ENCODE results near the gene C3orf20. TPM values are rescaled to one million over a fixed set of nuclear protein-coding genes. Genes with fewer than 3 reads are reported as not detected.

The C3orf20 gene
- total and polyA plus RNA-seq, 2 of the 13 experiments (the other 11 are each of a cell fraction or from before 2014, with no cell fraction given): 0.03 to 0.04 TPM

- ATAC-seq (no peak), FAIRE-seq (no peak), DNase-seq (ENCODE audit: low spot score) (no peak)
- H3K27ac ChIP-seq (ENCODE audit: extremely low read length, insufficient read depth, low read length): no peak overlapping the region
- no peak overlapping the region for H2AFZ ChIP-seq (ENCODE audit: low read length)
- H3K9ac ChIP-seq (ENCODE audit: insufficient read depth, low read depth, low read length): no peak overlapping the region
- in situ Hi-C loops (cut with HindIII; ENCODE audit: extremely low pct_ligation_motif_present, low pct_unique_long_range_greater_than_20kb) (no loop called here), intact Hi-C loops (cut with micrococcal nuclease; ENCODE audit: unreplicated experiment) (no loop called here)
- no TSS peak for BruUV-seq (replicated peaks)
- no peaks in the 10 kb centered on the region for H3K36me3 ChIP-seq (replicated peaks in 1 of 2; ENCODE audit: control insufficient read depth in 1 of 2, insufficient read depth in 2 of 2, low read length in 2 of 2)
- POLR2A ChIA-PET: no interaction called here
- no peaks in the 10 kb centered on the region for H3K9me3 ChIP-seq (ENCODE audit: low read length)
- H3K4me1 ChIP-seq (ENCODE audit: insufficient read depth, low read length): no peaks in the 10 kb centered on the region
- 55% methylated on average over 7 of the region's 8 CpGs for WGBS (ENCODE audit: low lambda C conversion rate)
- H3K79me2 ChIP-seq (ENCODE audit: insufficient read depth, low read length): no peaks in the 10 kb centered on the region
- H3K27me3 ChIP-seq (ENCODE audit: control insufficient read depth in 1 of 2, insufficient read depth in 2 of 2, low read length in 2 of 2): peaks cover 2 to 26% of the 10 kb centered on the region in 2 experiments; a peak in 2 of 5 replicates
- CTCF ChIA-PET (ENCODE audit: low intra/inter-chr PET ratio, low total read pairs): no interaction called here
- H3K4me3 ChIP-seq (replicated peaks in 1 of 3; ENCODE audit: insufficient read depth in 1 of 3, low read depth in 2 of 3, low read length in 3 of 3): no peak overlapping the region
- TF ChIP-seq ZNF567 (CRISPR knock-in tag; IDR thresholded peaks at IDR 0.05; ENCODE audit: borderline replicate concordance) (no peak), CHCHD3 (CRISPR knock-in tag; IDR thresholded peaks at IDR 0.05) (no peak), ZMYM3 (CRISPR knock-in tag; IDR thresholded peaks at IDR 0.05) (no peak), SRY (CRISPR knock-in tag; IDR thresholded peaks at IDR 0.05) (no peak), SMAD1 (CRISPR knock-in tag; IDR thresholded peaks at IDR 0.05; ENCODE audit: borderline replicate concordance, low read depth) (no peak), TCF12 (IDR thresholded peaks at IDR 0.05) (no peak), TCF12 (CRISPR knock-in tag; IDR thresholded peaks at IDR 0.05) (no peak), RARA (CRISPR knock-in tag; IDR thresholded peaks at IDR 0.05) (no peak), MEIS2 (CRISPR knock-in tag; IDR thresholded peaks at IDR 0.05) (no peak), ZBTB1 (CRISPR knock-in tag; IDR thresholded peaks at IDR 0.05; ENCODE audit: borderline replicate concordance) (no peak), EHMT2 (IDR thresholded peaks at IDR 0.05; ENCODE audit: borderline replicate concordance, low read depth, low read length) (no peak), ARHGAP35 (CRISPR knock-in tag; IDR thresholded peaks at IDR 0.05; ENCODE audit: borderline replicate concordance) (no peak), THRA (CRISPR knock-in tag; IDR thresholded peaks at IDR 0.05; ENCODE audit: borderline replicate concordance) (no peak), MIER2 (CRISPR knock-in tag; IDR thresholded peaks at IDR 0.05) (no peak)
- TF ChIP-seq, protein P1, sequence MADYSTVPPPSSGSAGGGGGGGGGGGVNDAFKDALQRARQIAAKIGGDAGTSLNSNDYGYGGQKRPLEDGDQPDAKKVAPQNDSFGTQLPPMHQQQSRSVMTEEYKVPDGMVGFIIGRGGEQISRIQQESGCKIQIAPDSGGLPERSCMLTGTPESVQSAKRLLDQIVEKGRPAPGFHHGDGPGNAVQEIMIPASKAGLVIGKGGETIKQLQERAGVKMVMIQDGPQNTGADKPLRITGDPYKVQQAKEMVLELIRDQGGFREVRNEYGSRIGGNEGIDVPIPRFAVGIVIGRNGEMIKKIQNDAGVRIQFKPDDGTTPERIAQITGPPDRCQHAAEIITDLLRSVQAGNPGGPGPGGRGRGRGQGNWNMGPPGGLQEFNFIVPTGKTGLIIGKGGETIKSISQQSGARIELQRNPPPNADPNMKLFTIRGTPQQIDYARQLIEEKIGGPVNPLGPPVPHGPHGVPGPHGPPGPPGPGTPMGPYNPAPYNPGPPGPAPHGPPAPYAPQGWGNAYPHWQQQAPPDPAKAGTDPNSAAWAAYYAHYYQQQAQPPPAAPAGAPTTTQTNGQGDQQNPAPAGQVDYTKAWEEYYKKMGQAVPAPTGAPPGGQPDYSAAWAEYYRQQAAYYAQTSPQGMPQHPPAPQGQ (CRISPR knock-in tag; IDR thresholded peaks at IDR 0.05; ENCODE audit: borderline replicate concordance): no peak
- no peak overlapping the region for H3K4me2 ChIP-seq (ENCODE audit: low read depth, low read length)
- no peaks in the 10 kb centered on the region for H4K20me1 ChIP-seq (ENCODE audit: insufficient read depth, low read length)
Measured at GRCh38 chr3:14764331-14765059, 89.6 kb downstream of the C3orf20 start.

Data from HepG2 (cell line).